ENCODE results near the gene CSRNP3.

DNA sequence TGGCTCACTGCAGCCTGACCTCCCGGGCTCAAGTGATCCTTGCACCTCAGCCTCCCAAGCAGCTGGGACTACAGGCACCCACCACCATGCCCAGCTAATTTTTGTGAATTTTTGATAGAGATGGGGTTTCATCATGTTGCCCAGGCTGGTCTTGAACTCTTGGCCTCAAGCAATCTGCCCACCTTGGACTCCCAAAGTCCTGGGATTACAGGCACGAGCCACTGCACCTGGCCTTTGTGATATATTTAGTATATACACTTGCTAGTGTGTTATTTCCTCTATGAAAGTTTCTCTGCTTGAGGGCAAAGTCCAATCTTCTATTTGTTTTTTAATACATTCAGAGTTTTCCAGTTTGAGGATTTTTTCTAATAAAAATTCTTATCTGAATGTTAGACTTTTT lies 205.3 kb downstream of the CSRNP3 start:
- TF ChIP-seq SUZ12 (IDR thresholded peaks at IDR 0.05; ENCODE audit: extremely low read depth, insufficient read depth, insufficient read length) (no peak), ZNF274 (IDR thresholded peaks at IDR 0.05; ENCODE audit: low read depth, low read length) (no peak)

Data from NT2/D1 (cell line).